Cerebellar cortex (tissue), 1 donor: Measurements from ENCODE around the gene DENND6B.

Experiments
- DNase-seq: peaks from one replicate; pipeline ENCODE4 v3.0.0-alpha.2; 2015; ENCODE audit warnings: low spot score

The DENND6B gene

DNA sequence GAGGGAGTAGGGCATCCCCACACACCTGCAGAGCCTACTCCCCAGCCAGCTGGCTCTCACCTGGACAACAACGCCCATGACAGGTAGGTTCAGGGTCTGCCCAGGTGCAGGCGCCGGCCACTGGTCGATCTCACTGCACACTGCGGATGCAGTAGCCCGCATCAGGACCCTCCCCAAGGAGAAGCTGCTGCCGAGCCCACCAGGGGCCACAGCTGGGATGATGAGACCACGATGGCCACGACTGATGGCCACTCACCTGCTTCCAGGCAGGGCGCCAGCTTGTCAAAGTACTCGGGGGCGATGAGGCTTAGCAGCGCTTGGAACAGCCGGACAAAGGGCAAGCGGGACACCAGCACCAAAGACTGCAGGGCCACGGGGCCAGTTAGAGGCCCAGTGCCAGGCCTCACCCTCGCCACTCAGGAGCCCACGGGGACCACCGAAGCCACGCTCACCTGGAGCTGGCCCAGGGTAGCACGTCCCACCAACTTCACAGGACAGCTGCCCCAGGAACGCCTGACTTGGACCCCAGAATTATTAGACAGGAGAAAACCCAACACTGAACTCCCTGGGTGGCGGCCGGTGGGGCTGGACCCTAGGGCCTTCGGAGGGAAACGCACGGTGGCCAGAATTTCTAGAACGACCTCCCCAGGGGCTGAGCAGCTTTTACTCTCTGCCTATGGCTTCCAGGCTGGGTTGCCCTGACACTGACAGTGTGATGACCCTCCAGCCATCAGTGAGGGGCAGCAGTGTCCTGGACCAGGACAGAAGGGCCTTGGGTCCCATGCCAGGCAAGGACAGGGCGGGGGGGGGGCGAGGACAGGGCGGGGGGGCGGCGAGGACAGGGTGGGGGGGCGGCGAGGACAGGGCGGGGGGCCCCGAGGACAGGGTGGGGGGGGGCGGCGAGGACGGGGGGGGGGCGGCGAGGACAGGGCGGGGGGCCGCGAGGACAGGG lies 10.4 kb downstream of the DENND6B start:
- DNase-seq: no peak

GRCh38 chr22:50315289-50316113 lies 11.3 kb downstream of the DENND6B start:
- no peak for DNase-seq

- no peak for DNase-seq
Observed at GRCh38 chr22:50314455-50315288, 12.1 kb downstream of the DENND6B start.

GRCh38 chr22:50314081-50314454 lies 12.7 kb downstream of the DENND6B start:
- no peak for DNase-seq

GRCh38 chr22:50313600-50313999 lies 13.2 kb downstream of the DENND6B start:
- DNase-seq: no peak

DNA sequence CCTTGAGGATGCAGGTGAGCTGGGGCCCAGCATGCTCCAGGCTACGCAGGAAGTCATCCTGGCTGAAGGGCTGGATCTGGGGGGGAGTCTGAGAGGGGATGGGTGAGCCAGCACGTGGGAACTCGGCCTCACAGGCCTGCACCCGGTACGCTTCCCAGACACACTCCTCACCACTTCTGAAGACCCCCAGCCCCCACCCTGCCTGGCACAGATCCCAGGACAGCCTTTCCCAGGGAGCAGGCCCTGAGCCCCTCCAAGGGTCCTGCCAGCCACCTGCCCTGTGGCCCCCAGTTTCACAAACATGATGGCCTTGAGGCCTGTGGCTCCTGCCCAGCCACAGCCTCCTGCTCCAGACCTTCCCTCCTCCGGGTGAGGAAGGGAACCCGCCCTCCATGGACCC lies 13.8 kb downstream of the DENND6B start:
- no peak for DNase-seq

- DNase-seq: no peak
Observed at GRCh38 chr22:50312371-50312770, 14.4 kb downstream of the DENND6B start.

- DNase-seq: no peak
Observed at GRCh38 chr22:50311606-50312351, 15.0 kb downstream of the DENND6B start.

GRCh38 chr22:50310949-50311444 lies 15.8 kb downstream of the DENND6B start:
- DNase-seq: no peak

- DNase-seq: no peak
Observed at GRCh38 chr22:50310031-50310722, 16.6 kb downstream of the DENND6B start.

DNA sequence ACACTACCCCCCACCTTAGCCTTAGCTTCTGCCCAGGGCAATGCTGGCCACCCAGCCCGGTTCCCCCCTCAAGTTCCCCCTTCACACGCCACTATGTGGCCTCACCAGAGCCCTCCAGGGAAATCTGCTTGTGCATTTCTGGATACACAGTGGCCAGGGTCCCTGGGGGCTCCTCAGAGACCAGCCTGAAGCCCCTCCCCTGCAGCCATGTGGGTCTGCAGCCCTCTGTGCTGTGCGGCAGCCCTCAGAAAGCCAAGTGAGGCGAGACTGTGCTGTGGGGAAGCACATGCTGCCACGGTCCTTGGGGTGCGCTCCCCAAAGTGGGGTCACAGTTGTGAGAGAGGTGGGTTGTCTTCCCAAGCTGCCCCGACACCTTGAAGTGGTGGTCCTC lies 17.2 kb downstream of the DENND6B start:
- DNase-seq: no peak

GRCh38 chr22:50308986-50309600 lies 17.7 kb downstream of the DENND6B start:
- no peak for DNase-seq

DNA sequence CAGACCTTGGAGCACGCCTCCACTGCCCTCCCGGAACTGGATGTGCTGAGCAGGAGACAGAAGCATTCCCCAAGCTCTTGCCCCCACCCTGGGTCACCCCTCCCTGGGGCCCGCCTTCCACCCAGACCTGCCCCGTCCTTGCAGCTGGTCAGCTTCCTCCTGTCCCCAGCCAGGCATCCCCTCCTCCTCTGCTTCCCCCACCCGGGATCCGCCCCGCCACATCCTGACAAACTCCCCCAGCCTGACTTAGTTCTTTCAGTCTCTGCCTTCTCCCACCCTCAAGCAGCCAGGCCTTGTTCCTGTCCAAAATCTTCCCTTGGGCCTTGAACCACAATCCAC lies 18.2 kb downstream of the DENND6B start:
- peak; percentile 70 for DNase-seq

- no peak for DNase-seq
Observed at GRCh38 chr22:50307890-50308596, 18.8 kb downstream of the DENND6B start.

DNA sequence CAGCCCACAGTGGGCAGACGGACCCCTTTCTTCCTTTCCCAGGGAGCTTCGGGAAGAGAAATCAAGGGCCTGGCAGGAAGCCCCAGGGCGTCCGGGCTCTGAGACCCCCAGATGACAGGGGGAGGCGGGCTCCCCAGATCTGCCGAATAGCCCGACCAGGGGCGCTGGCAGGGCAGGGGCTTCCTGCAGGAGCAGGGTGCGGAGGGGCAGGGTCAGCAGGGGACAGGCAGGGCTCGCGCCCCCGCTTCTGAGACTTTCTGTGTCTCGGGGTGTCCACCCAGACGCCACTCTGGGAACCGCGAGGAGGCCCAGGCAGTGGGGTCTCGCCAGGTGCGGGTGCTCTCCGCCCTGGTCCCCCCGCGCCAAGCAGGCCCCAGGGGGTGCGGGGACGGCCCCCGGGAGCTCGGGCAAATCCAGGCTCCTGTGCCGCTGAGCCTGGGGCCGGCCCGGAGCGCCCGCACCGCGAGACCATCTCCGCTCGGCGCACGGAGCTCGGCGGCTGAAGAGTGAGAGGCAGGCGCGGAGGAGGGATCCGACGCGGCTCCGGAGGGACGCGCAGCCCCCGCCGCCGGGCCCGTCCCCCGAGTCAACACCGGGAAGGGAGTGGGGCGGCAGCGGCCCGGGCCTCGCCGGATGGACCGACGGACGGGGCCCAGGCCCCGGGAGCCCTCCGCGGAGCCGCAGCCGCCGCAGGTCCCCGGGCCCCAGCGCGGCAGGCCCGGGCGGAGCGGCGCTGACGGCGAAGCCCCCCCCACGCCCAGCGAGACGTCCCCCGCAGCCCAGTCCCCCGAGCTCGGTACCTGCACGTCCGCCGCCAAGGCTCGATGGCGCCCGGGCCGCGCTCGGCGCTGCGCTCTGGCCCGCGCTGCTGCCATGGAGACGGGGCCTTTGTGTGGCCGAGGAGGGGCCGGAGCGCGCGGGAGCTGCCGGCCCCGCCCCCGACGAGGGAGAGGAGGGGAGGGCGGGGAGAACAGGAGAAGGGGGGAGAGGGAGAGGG lies 19.8 kb downstream of the DENND6B start, which contains the start of gene PLXNB2:
PLXNB2 (minus strand) TSS at position 894 of the 997 bp plus-strand sequence. CDS start 17,062 bp downstream, outside the sequence.
- peak; percentile 82 for DNase-seq

DNA sequence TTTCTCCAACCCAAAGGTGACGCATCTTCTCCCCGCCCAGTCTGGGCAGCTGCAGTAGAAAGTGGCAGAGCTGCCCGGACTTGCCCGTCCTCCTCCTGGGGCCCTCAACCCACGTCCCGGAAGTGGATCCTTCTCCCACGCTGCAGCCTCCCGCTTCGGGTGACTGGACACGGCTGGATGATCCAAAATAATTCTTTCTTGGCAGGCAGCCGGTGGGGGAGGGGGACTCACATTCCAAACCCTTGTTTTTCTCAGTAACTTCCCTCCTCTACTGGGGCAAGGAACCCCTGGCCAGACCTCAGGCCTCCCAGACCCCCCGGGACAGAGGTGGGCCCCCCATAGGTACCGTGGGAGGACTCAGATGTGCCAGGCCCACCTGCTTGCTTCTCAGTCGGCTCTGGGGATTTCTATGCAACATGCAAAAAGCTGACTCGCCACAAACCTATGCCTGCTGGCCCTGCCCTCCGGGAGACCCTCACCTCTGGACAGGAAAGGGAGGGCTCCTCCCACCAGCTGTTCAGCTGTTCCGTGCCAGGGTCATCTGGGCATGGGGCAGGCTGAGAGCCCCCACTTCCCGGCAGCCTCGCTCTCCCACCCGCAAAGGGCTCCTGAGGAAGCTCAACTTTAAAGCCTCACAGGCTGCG lies 20.8 kb downstream of the DENND6B start:
- DNase-seq: peak; percentile 52

- DNase-seq: no peak
Observed at GRCh38 chr22:50305393-50305922, 21.4 kb downstream of the DENND6B start.
